GM19043 (cell line): Measurements from ENCODE around the gene SERPINA7.
"Not testable (repeated sequence)": the region's sequence is repeated elsewhere in the genome, so short reads cannot be mapped to it uniquely, and the experiment has no call there.

ENCODE experiments used
- ATAC-seq: cut with Tn5 transposase; IDR thresholded peaks from one replicate; pipeline ENCODE4 v1.9.1; 2021; ENCODE audit warnings: low read depth; ENCODE audit not compliant: unreplicated experiment

The SERPINA7 gene, protein sequence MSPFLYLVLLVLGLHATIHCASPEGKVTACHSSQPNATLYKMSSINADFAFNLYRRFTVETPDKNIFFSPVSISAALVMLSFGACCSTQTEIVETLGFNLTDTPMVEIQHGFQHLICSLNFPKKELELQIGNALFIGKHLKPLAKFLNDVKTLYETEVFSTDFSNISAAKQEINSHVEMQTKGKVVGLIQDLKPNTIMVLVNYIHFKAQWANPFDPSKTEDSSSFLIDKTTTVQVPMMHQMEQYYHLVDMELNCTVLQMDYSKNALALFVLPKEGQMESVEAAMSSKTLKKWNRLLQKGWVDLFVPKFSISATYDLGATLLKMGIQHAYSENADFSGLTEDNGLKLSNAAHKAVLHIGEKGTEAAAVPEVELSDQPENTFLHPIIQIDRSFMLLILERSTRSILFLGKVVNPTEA

DNA sequence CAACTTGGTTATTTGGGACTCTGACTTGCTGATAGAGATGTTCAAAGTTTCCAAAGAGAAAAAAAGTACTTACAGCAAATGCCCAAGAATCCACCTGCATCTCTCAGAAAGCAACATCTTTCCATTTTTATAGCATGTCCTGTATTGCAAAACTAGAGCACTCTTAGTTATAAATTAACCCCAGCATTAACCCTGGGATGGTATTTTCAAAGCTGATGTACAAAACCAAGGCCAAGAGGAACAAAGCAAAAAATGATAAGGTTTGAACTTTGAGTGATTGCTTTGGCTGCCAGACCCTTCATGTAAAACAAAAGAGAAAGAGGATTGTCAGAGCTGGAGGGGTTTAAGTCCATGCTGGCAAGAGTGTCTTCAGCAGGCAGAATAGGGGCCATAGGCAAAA, at the start of gene SERPINA7:
SERPINA7 (minus strand) TSS at position 103 of the 400 bp plus-strand sequence. CDS start 1,669 bp downstream, outside the sequence.
- ATAC-seq = no peak

DNA sequence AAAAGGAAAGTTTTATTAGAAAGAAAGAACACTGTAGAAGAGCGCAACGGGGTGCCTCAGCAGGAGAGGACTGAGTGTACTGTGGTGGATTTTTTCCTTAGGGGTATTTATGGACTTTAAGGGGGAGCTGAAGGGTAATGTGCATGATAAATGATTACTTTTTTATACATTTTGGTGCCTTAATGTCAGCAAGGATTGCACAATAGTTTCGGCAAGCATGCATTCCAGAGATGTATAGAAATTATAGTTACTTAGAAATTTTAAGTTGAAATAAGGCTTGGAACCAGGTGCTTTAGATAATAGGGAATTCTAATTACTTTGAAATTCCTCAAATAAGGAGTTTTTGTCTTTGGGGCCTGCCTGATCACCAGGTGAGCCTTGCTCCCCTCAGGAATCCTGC, 30.5 kb upstream of the SERPINA7 start:
- ATAC-seq = no peak

DNA sequence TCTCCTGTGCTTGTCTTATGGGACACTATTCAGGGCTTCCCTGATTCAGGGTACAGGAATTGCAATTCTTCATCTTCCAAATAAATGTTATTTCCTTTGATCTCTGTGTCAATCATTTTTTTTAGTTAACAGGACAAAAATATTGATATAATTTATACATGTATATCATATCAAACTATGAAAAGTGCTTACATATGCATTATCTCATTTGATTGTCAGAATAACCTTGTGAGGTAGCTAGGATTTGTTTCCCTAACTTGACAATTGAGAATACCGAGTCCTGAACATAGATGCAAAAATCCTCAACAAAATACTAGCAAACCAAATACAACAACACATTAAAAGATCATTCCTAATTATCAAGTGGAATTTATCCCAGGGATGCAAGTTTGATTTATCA, 11.5 kb upstream of the SERPINA7 start:
- ATAC-seq = no peak

DNA sequence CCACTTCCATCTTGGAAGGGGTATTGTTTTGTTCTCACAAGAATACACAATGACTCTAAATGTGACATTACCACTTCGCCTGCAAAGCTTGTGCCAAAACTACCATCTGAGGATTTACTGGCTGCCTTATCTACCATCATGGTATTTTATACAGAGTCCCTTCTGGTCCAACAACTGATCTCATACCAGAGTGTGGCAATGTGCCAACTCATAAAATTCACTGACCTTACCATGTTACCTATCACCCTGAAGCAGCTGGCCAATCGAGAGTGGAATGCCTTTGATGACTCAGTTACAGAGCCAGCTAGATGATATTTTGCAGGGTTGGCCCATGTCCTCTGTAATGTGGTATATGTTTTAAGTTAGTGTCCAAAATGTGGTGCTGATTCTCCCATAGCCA, 3.8 kb upstream of the SERPINA7 start:
- ATAC-seq = no peak

DNA sequence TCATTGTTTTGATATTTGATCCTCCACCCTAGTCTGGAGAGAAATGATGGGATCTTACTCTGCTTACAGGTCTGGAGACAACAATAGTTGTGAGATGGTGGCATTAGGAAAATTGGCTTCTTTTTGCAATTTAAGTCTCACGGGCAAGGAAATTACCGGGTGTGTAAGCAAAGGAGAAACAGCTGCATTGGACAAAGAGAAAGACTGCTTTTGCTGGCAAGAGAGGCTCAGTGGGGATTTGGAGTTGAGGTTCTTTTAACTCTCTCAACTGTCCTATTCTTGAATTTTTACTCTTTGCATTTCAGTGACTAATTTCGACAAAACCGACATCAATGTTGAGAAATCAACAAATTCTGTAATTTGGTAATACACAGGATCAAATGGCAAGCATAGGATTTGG, 2.3 kb upstream of the SERPINA7 start:
- no peak for ATAC-seq

DNA sequence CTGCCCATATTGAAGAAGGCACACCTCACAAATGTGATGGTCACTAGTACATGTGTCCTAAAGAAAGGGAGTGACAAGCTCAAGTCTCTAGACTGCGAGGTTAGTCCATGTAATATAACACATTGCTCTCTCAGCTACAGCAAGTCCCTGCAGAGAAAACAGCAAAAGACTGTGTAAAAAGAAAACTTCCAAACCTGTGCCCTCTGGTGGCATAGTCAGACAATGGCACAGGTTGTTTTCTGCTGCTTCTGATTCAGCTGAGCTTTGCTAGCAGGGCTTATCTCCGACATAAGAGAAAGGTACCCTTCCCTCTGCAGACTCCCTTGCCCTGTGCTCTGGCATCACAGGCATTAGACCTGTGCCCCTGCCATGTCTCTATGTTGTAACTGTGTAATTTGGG, 1.4 kb upstream of the SERPINA7 start:
- ATAC-seq = no peak

DNA sequence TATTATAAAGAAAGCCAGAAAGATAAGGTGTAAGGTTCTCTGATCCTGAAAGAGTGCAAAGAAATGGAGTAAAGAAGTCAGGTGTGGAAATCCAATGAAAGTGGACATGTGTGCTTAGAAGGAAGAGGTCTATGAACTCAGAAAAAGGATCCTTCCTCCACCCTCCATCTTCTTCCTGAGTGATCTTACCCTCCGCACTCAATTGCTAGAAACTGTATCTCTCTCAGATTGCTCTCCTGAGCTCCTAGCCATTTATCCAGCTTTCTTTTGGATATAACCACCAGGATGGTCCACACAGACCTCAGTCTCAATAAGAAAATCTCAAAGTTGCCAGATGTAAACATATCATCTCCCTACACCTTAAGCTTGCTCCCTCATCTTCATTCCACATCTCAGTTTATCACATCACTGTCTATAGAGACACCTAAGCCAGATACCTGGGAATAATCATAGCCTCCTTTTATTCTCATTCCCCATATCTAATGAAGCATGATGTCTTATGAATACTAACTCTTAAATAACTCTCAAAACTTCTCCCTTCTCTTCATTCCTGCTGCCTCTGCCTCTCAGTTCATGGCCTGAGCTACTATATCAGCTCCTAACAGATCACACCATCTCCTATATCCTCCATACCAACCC, 573 bp downstream of the SERPINA7 start:
- ATAC-seq = no peak

DNA sequence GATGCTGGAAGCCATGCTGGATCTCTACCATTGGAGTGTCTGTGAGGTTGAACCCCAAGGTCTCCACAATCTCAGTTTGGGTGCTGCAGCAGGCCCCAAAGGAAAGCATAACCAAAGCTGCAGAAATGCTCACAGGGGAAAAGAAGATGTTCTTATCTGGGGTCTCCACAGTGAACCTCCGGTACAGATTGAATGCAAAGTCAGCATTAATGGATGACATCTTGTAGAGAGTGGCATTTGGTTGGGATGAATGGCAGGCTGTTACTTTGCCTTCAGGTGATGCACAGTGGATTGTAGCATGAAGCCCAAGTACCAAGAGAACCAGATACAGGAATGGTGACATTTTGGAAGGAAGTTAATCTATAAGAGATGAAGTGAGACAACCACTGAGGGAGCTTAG, 1.8 kb downstream of the SERPINA7 start:
- ATAC-seq = no peak

DNA sequence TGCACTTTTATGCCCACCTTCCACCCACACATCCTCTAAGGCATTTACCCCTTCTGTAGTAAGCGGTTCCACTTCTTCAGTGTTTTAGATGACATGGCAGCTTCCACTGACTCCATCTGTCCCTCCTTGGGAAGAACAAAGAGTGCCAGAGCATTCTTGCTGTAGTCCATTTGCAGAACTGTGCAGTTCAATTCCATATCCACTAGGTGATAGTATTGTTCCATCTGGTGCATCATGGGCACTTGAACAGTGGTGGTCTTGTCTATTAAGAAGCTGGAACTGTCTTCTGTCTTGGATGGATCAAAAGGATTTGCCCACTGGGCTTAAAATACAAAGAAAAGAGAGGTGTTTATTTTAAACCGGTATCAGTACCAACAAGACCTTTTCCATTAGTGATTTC, 3.5 kb downstream of the SERPINA7 start:
- no peak for ATAC-seq

DNA sequence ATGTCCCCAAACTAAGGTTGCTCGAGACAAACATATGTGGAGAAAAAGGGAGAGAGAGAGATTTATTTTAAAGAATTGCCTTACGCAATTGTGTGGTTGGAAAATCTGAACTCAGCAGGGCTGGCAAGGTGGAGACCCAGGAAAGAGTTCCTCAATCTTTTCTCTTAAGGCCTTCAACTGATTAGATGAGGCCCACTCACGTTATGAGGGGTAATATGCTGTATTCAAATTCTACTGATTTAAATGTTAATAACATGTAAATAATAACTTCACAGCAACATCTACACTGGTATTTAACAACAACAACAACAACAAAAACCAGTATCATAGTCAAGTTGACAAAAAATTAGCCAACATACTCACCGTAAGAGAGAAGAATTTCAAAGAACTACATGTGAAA, 14.6 kb downstream of the SERPINA7 start:
- no peak for ATAC-seq

DNA sequence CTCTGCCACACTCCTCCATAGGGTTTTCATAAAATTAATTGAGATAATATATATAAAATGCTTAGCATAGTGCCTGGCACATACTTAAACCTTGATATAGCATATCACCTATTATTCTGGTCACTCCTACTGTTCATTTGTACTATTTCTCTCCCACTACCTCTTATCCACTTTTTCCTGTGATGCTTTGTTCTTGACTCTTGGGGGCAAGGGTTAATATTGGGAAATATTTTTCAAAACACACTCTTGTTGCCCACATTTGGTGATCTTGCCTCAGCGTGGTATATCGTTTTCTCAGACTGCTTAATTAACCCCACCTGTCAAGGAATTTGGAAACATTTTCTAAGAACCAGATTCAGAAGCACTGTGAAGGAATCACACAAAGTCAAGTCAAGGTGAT, 16.3 kb downstream of the SERPINA7 start:
- no peak for ATAC-seq

DNA sequence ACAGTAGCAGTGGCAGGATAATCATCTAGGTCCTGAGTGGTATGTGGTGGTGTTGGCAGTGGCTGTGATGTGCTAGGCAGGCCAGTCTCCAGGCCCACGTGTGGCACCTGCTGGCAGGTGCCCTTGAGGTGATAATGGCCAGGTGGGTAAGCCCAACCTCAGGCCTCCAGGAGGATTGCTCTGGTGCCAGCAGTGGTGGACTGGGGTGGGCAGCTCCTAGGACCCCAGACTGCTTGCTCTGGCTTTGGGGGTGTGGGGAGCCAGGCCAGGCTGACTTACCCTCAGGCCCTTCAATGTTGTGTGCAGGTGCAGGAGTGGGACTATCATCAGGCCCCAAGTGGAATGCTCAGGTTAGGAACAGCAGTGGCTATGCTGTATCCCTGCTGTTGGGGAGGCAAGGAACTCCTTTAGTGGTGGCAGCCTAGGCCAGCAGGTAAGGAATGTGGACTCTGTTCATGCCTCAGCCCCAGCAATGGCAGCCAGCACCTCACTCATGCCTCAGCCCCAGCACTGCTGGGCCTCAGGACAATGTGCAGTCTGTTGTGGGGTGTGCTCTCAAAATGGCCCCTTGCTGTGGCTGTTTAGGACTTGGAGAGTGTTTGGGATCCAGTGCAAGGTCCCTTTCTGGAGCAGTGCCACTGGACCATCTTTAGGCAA, 24.3 kb downstream of the SERPINA7 start:
- no peak for ATAC-seq

DNA sequence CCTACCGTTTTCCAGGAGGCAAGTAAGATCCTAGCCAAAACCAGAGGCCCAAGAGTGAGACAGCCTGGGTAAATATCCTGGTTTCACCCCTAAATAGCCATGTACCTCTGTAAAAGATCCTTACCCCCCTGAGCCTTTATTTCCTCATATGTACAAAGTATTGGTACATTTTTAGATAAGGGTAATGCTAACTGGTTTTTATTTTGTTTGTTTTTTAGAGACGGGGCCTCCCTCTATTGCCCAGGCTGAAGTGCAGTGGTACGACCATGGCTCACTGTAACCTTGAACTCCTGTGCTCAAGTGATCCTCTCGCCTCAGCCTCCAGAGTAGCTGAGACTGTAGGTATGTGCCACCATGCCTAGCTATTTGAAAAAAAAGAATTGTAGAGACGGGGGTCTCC, 29.4 kb downstream of the SERPINA7 start:
- no peak for ATAC-seq

DNA sequence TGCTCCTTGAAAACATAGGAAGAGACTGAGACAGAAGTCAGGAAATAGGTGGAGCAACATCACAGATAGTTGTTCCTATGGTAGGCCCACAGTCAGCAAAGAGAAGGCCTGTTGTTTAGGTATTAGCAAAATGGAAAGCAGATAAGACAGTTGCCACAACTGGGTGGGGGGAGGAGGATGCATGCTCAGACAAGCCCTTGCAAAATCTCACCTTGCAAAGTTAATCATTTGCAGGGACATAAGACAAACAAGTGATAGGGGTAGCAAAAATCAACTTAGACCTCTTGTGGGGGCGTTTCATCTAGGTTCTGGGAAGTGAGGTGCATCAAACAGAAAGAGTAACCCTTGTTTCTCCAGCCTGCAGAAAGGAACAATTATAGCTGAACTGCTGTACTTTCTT, 30.7 kb downstream of the SERPINA7 start:
- ATAC-seq = no peak

DNA sequence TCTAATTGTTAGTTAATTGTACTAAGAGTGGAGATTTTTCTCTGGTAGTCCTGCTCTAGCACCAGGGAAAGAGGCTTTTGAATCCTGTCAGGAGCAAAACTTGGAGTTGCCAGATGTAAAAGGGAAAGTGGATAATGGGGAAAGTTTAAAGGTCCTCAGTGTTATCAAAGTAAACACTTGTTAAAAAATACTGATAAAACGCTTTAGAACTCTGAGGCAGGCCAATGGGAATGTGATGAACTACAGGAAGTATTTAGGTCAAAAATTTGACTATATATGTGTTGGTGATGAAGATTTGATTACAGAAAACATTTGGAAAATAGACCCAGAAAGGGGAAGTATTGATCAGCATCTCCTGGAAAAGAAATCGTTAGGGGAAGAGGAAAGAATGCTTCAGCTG, 32.8 kb downstream of the SERPINA7 start:
- no peak for ATAC-seq

DNA sequence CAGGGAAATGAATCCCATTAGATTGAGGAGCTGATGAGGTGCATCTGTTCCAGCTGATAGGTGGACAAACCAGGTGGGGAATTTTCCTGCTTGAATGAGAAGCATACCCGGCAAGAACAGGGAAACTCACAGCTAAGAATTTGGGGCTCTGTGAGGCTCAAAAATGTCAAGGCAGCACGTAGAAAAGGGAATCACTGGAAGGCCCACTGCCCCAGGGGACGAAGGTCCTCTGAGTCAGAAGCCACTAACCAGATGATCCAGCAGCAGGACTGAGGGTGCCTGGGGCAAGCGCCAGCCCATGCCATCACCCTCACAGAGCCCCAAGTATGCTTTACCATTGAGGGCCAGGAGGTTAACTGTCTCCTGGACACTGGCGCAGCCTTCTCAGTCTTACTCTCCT, 37.9 kb downstream of the SERPINA7 start:
- ATAC-seq = not testable (repeated sequence)

DNA sequence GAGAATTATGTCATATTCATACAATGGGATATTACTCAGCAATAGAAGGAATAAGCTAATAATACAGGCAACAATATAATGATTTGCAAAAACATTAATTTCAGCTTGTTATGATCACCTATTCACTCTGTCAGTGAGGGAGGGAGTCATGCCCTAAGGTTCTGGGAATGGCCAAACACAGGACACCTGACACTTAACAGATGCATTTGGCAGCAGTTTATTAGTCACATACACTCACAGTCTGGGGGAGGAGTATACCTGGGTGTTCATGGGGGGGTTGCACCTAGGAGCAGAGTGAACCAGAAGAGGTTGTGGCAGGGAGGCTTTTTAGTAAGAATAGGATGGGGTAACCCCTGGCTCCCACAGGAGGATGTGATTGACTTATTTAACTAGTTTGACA, 38.3 kb downstream of the SERPINA7 start:
- ATAC-seq = no peak

DNA sequence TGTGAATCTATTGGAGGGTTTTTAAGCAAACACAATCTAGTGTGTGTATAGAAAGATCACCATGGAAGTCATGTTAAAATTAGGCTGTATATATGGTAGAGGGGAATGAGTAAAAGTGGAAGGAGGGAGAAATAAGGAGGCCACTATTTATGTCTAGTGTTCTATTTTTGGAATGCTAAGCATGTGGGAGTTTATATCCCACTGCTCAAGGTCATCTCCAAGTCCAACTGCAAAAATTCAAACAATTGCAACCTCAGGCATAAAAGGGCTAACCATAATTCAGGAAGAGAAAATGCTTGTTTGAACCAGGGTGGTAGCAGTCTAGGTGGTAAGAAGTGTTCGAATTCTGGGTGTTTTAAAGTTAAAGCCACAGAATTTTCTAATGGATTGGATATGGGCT, 39.2 kb downstream of the SERPINA7 start:
- ATAC-seq = no peak

DNA sequence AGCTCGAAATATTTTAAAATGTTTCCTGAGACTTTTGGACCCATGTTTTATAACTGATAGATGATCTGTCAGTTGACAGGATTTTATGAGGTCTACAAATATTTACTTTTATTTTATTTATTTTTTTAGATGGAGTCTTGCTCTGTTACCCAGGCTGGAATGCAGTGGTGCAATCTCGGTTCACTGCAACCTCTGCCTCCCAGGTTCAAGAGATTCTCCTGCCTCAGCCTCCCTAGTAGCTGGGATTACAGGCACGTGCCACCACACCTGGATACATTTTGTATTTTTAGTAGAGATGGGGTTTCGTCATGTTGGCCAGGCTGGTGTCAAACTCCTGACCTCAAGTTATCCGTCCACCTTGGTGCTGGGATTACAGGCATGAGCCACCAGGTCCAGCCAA, 50.0 kb downstream of the SERPINA7 start:
- not testable (repeated sequence) for ATAC-seq
